Activated B cell treated with CpG ODN at 0.5 μM for 24 hours (primary cell): ENCODE measurements around the gene SCAMP5. TPM values are rescaled to one million over a fixed set of nuclear protein-coding genes. Genes with fewer than 3 reads are reported as not detected.

Source experiments
- ATAC-seq: fragments of 200-7000 bp; cut with Tn5 transposase; one replicate; pipeline ENCODE4 v1.10.0; 2021; ENCODE audit warnings: low read depth, mild to moderate bottlenecking, moderate library complexity
- CTCF ChIA-PET: fragments of 350-600 bp; sonication (Branson Sonifier 250); formaldehyde crosslinking; loops from one replicate; lab custom pipeline; 2021; ENCODE audit warnings: antibody characterized with exemption; lab: Charles Lee
- POLR2A ChIA-PET: fragments of 350-600 bp; sonication (Branson Sonifier 250); formaldehyde crosslinking; loops from one replicate; lab custom pipeline; 2021; ENCODE audit warnings: antibody characterized with exemption; lab: Charles Lee
- DNase-seq: peaks from one replicate; pipeline ENCODE4 v3.0.0; 2022
- H3K27ac Mint-ChIP-seq: one replicate; pipeline ENCODE4 v1.8.0; 2020; ENCODE audit warnings: mixed read lengths
- H3K27me3 Mint-ChIP-seq: one replicate; pipeline ENCODE4 v1.8.0; 2021; ENCODE audit warnings: mixed read lengths
- H3K36me3 Mint-ChIP-seq: one replicate; pipeline ENCODE4 v1.8.0; 2021; ENCODE audit warnings: low read depth, mixed read lengths
- H3K4me1 Mint-ChIP-seq: one replicate; pipeline ENCODE4 v1.8.0; 2021; ENCODE audit warnings: mixed read lengths
- H3K4me3 Mint-ChIP-seq: one replicate; pipeline ENCODE4 v1.8.0; 2020; ENCODE audit warnings: mild to moderate bottlenecking, mixed read lengths
- H3K9me3 Mint-ChIP-seq: one replicate; pipeline ENCODE4 v1.8.0; 2020; ENCODE audit warnings: mixed read lengths
- CTCF ChIP-seq: fragments of 200-600 bp; IDR thresholded peaks from one replicate; pipeline ENCODE4 v1.8.0; 2022; ENCODE audit warnings: antibody characterized with exemption, mild to moderate bottlenecking
- intact Hi-C: fragments of 100-400 bp; cut with micrococcal nuclease; formaldehyde crosslinking; loops from one replicate; pipeline ENCODE4 v1.15.1; 2024
- total RNA-seq: library from RNA; stranded (reverse); gene quantifications from 2 replicates; pipeline ENCODE4 v1.2.3, GENCODE V29; 2022

SCAMP5 gene
- total RNA-seq, 1 donor from 2014 or later, result 0.62 TPM

- H3K4me1 Mint-ChIP-seq, result peaks cover 17% of the 10 kb centered on the region
- H3K27me3 Mint-ChIP-seq, result no peaks in the 10 kb centered on the region
- intact Hi-C loops, result no loop called here
- ATAC-seq (no peak), DNase-seq (no peak)
- H3K36me3 Mint-ChIP-seq, result no peaks in the 10 kb centered on the region
- no peak overlapping the region for H3K4me3 Mint-ChIP-seq
- H3K9me3 Mint-ChIP-seq, result no peaks in the 10 kb centered on the region
- POLR2A ChIA-PET, result interaction anchor here (1.0 to 1.7 kb wide), 2 partner anchors 8 to 167 kb away, joined by 3 to 7 read pairs; no protein-coding TSS in a partner anchor
- H3K27ac Mint-ChIP-seq, result no peak overlapping the region
- no peak for TF ChIP-seq CTCF
- CTCF ChIA-PET, result interaction anchor here (1.4 to 2.5 kb wide), 2 partner anchors 8 to 166 kb away, joined by 9 to 10 read pairs; no protein-coding TSS in a partner anchor
Observed at GRCh38 chr15:75037685-75038084, 42.3 kb downstream of the SCAMP5 start.

- no peak for TF ChIP-seq CTCF
- DNase-seq (no peak), ATAC-seq (no peak)
- Mint-ChIP-seq H3K36me3 (no peaks in the 10 kb centered on the region), H3K27ac (no peak overlapping the region), H3K9me3 (no peaks in the 10 kb centered on the region), H3K27me3 (no peaks in the 10 kb centered on the region), H3K4me1 (peaks cover 21% of the 10 kb centered on the region), H3K4me3 (no peak overlapping the region)
- CTCF ChIA-PET, result interaction anchor here (1.4 to 2.5 kb wide), 2 partner anchors 9 to 165 kb away, joined by 9 to 10 read pairs; no protein-coding TSS in a partner anchor
- intact Hi-C loops, result no loop called here
- POLR2A ChIA-PET, result interaction anchor here (1.0 to 1.7 kb wide), 2 partner anchors 9 to 166 kb away, joined by 3 to 7 read pairs; no protein-coding TSS in a partner anchor
Observed at GRCh38 chr15:75038231-75038630, 42.9 kb downstream of the SCAMP5 start.

- CTCF ChIA-PET, result interaction anchor here (0.7 to 3.9 kb wide), 37 partner anchors 9 to 177 kb away, joined by 3 to 149 read pairs (median 4); partner anchors contain the start of genes PPCDC, RPP25 and SCAMP5
- Mint-ChIP-seq H3K4me3 (peak overlapping the region; percentile 70), H3K4me1 (peaks cover 60% of the 10 kb centered on the region), H3K27ac (peak overlapping the region; percentile 84), H3K9me3 (no peaks in the 10 kb centered on the region), H3K36me3 (no peaks in the 10 kb centered on the region), H3K27me3 (no peaks in the 10 kb centered on the region)
- ATAC-seq (peak; percentile 87), DNase-seq (peak; percentile 82)
- intact Hi-C loops, result loop anchor here (1.0 to 5.0 kb wide), 10 partner anchors 14 to 409 kb away; partner anchors contain the start of genes NEIL1 and SIN3A
- no peak for TF ChIP-seq CTCF
- POLR2A ChIA-PET, result interaction anchor here (0.5 to 2.2 kb wide), 37 partner anchors 9 to 588 kb away, joined by 3 to 40 read pairs (median 5); partner anchors contain the start of genes FAM219B, MAN2C1, PPCDC and RPP25
Observed at GRCh38 chr15:75042730-75043508, 47.6 kb downstream of the SCAMP5 start.

- H3K27me3 Mint-ChIP-seq, result no peaks in the 10 kb centered on the region
- DNase-seq (peak; percentile 52), ATAC-seq (peak; percentile 6)
- TF ChIP-seq CTCF, result no peak
- CTCF ChIA-PET, result interaction anchor here (0.7 to 3.9 kb wide), 38 partner anchors 9 to 176 kb away, joined by 3 to 149 read pairs (median 4); partner anchors contain the start of genes PPCDC, RPP25 and SCAMP5
- POLR2A ChIA-PET, result interaction anchor here (0.5 to 2.2 kb wide), 38 partner anchors 9 to 596 kb away, joined by 3 to 40 read pairs (median 5); partner anchors contain the start of genes FAM219B, IMP3, MAN2C1 and PPCDC
- H3K4me1 Mint-ChIP-seq, result peaks cover 61% of the 10 kb centered on the region
- H3K4me3 Mint-ChIP-seq, result peak overlapping the region; percentile 70
- H3K27ac Mint-ChIP-seq, result peak overlapping the region; percentile 84
- no peaks in the 10 kb centered on the region for H3K9me3 Mint-ChIP-seq
- peaks cover 2% of the 10 kb centered on the region for H3K36me3 Mint-ChIP-seq
- intact Hi-C loops, result loop anchor here (1.0 to 5.0 kb wide), 10 partner anchors 14 to 409 kb away; partner anchors contain the start of genes NEIL1 and SIN3A
Observed at GRCh38 chr15:75043509-75044257, 48.3 kb downstream of the SCAMP5 start.
